Measurements from ENCODE around the gene CHURC1.

DNA sequence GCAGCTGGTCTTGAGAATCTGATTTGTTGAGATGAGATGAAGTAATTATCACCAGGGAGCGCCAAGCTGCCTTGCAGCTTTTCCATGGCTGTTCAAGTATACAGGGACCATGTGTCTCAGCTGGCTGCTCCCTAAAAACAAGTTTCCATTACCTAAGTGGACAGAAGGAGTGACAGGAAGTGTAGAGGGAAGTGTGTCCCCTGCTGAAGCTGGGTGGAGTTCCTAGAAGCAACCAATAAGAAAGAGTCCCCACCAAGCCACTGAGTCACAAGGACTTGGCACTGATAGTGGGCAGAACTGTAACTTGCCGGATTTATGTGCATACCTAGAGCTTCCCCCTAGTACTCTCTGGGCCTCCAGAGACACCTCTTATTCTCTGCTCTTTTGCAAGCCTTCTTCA is 29.8 kb downstream of the CHURC1 start:
- no peak for TF ChIP-seq CTCF (IDR thresholded peaks at IDR 0.05)
- no peak for TF ChIP-seq POLR2A (IDR thresholded peaks at IDR 0.05)
